Testis (tissue), 3 donors: ENCODE results near the gene CAPN7. TPM values are rescaled to one million over a fixed set of nuclear protein-coding genes. Genes with fewer than 3 reads are reported as not detected.

ENCODE experiments used
- DNase-seq: peaks from one replicate; pipeline ENCODE4 v3.0.0-alpha.2; 2019
- H3K27ac ChIP-seq, 2 donors: fragments of 200-600 bp; sonication (generic); one replicate each; pipeline ENCODE4 v1.5.1; 2019
- H3K27me3 ChIP-seq: fragments of 200-600 bp; sonication (generic); one replicate; pipeline ENCODE4 v1.5.1; 2019
- H3K36me3 ChIP-seq: fragments of 200-600 bp; sonication (generic); one replicate; pipeline ENCODE4 v1.5.1; 2017; ENCODE audit warnings: low read depth; ENCODE audit errors: missing control alignments
- H3K4me1 ChIP-seq: fragments of 200-600 bp; sonication (generic); one replicate; pipeline ENCODE4 v1.5.1; 2019
- H3K4me3 ChIP-seq, 2 donors: fragments of 200-600 bp; sonication (generic); one replicate each; pipeline ENCODE4 v1.5.1; 2017 to 2019
- H3K9me3 ChIP-seq: fragments of 200-600 bp; sonication (generic); one replicate; pipeline ENCODE4 v1.5.1; 2017
- CTCF ChIP-seq, 3 experiments: fragments of 450-650 bp in 2 of 3; fragments of 200-600 bp in 1 of 3; sonication (generic) in 1 of 3; IDR thresholded peaks; one replicate each; pipeline ENCODE4 v1.5.1; 2016 to 2019; ENCODE audit warnings: antibody characterized with exemption in 3 of 3, mild to moderate bottlenecking in 2 of 3, moderate library complexity in 1 of 3
- POLR2A ChIP-seq: fragments of 450-650 bp; IDR thresholded peaks from one replicate; pipeline ENCODE4 v1.6.1; 2017; ENCODE audit warnings: antibody characterized with exemption, mild to moderate bottlenecking, moderate library complexity
- WGBS, 2 donors: methylation state at CpG; one replicate each; pipeline ENCODE4 v1.1.5; 2018; 5-methylcytosine and 5-hydroxymethylcytosine counted together
- intact Hi-C: fragments of 100-400 bp; cut with DNase I; formaldehyde crosslinking; loops from one replicate; pipeline ENCODE4 v1.15.1; 2023; ENCODE audit warnings: low total_unique reads
- polyA plus RNA-seq: library from polyadenylated mRNA; stranded (reverse); fragments of 350-450 nt; fragmentation: Illumina TruSeq; extraction: RNeasy Lipid Tissue Mini Kit (QIAGEN cat#74804); gene quantifications from one replicate; pipeline ENCODE4 v1.2.3, GENCODE V29; 2014; ENCODE audit warnings: low read depth, low replicate concordance; ENCODE audit not compliant: insufficient read depth
- total RNA-seq, 2 donors: library from RNA; depleted of rRNA; stranded (reverse); fragments of >200 nt; gene quantifications; one replicate each; pipeline ENCODE4 v1.2.3, GENCODE V29; 2016

CAPN7 gene
- total and polyA plus RNA-seq, 3 donors from 2014 or later = 31.0 to 94.7 (median 79.3) TPM

GRCh38 chr3:15197340-15198029 lies 8.6 kb upstream of the CAPN7 start:
- no peaks in the 10 kb centered on the region for H3K36me3 ChIP-seq

GRCh38 chr3:15198686-15199085 lies 7.4 kb upstream of the CAPN7 start:
- intact Hi-C loops = no loop called here
- WGBS, 2 donors = 71 to 78% methylated on average over 3 of the region's 3 CpGs
- H3K9me3 ChIP-seq = no peaks in the 10 kb centered on the region

More at GRCh38 chr3:15197340-15198029, 8.6 kb upstream of the CAPN7 start:
- H3K9me3 ChIP-seq = no peaks in the 10 kb centered on the region
- no peak overlapping the region for H3K27ac ChIP-seq
- intact Hi-C loops = no loop called here
- TF ChIP-seq CTCF (IDR thresholded peaks at IDR 0.05) (no peak), POLR2A (no peak)
- WGBS, 2 donors = 83 to 91% methylated on average over 3 of the region's 3 CpGs
- H3K4me1 ChIP-seq = no peaks in the 10 kb centered on the region
- no peak for DNase-seq
- no peaks in the 10 kb centered on the region for H3K27me3 ChIP-seq
- H3K4me3 ChIP-seq = no peak overlapping the region

GRCh38 chr3:15199493-15200105 lies 6.4 kb upstream of the CAPN7 start:
- 88 to 90% methylated on average over 10 of the region's 10 CpGs for WGBS, 2 donors
- Histone ChIP-seq H3K27me3 (no peaks in the 10 kb centered on the region), H3K9me3 (no peaks in the 10 kb centered on the region), H3K36me3 (no peaks in the 10 kb centered on the region), H3K27ac (no peak overlapping the region), H3K4me3 (no peak overlapping the region), H3K4me1 (no peaks in the 10 kb centered on the region)
- TF ChIP-seq CTCF (IDR thresholded peaks at IDR 0.05) = no peak
- no peak for TF ChIP-seq POLR2A
- intact Hi-C loops = no loop called here
- no peak for DNase-seq

More at GRCh38 chr3:15198686-15199085, 7.4 kb upstream of the CAPN7 start:
- Histone ChIP-seq H3K27ac (no peak overlapping the region), H3K4me3 (no peak overlapping the region), H3K4me1 (no peaks in the 10 kb centered on the region), H3K36me3 (no peaks in the 10 kb centered on the region), H3K27me3 (no peaks in the 10 kb centered on the region)
- no peak for TF ChIP-seq CTCF (IDR thresholded peaks at IDR 0.05)
- no peak for TF ChIP-seq POLR2A
- DNase-seq = no peak

GRCh38 chr3:15204005-15204404 lies 2.0 kb upstream of the CAPN7 start:
- no peaks in the 10 kb centered on the region for H3K36me3 ChIP-seq
- intact Hi-C loops = no loop called here
- no peaks in the 10 kb centered on the region for H3K9me3 ChIP-seq
- TF ChIP-seq POLR2A (no peak), CTCF (IDR thresholded peaks at IDR 0.05) (no peak)
- no peaks in the 10 kb centered on the region for H3K27me3 ChIP-seq
- H3K4me1 ChIP-seq = peaks cover 16% of the 10 kb centered on the region
- DNase-seq = no peak
- no peak overlapping the region for H3K4me3 ChIP-seq
- WGBS, 2 donors = 76 to 95% methylated on average over 3 of the region's 3 CpGs
- H3K27ac ChIP-seq = no peak overlapping the region
